ENCODE measurements around the gene GNPDA2. TPM values are rescaled to one million over a fixed set of nuclear protein-coding genes. Genes with fewer than 3 reads are reported as not detected.

The GNPDA2 gene
- total RNA-seq, 1 donor from 2014 or later = 10.1 TPM

DNA sequence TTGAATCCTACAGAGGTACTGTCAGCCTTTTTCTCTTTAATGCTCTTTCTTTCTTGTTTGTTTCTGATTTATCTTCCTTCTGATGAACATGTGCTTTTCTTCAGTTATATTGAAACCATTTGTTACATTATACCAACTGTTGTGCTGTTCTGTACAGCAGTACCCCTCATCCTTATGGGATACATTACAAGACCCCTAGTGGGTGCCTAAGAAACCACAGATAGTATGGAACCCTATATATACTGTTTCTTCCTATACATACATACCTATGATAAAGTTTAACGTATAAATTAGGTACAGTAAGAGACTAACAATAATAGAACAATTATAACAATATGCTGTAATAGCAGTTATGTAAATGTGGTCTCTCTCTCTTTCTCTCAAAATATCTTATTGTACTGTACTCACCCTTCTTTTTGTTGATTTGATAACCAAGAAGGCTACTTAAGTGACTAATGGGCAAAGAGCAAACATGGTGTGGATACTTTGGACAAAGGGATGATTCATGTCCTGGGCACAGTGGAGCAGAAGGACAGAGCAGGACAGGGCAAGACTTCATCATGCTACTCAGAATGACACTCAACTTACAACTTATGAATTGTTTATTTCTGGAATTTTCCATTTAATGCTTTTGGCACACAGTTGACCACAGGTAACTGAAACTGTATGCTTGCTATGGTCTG, 64.3 kb downstream of the GNPDA2 start:
- DNase-seq (ENCODE audit: extremely low spot score, unreplicated experiment) = no peak
- H3K27ac Mint-ChIP-seq = no peak overlapping the region
- no peaks in the 10 kb centered on the region for H3K9me3 Mint-ChIP-seq
- H3K4me1 Mint-ChIP-seq (ENCODE audit: unreplicated experiment) = peaks cover 11% of the 10 kb centered on the region
- H3K4me3 Mint-ChIP-seq = no peak overlapping the region
- no peaks in the 10 kb centered on the region for H3K36me3 Mint-ChIP-seq
- no peaks in the 10 kb centered on the region for H3K27me3 Mint-ChIP-seq
- TF ChIP-seq, protein P1, sequence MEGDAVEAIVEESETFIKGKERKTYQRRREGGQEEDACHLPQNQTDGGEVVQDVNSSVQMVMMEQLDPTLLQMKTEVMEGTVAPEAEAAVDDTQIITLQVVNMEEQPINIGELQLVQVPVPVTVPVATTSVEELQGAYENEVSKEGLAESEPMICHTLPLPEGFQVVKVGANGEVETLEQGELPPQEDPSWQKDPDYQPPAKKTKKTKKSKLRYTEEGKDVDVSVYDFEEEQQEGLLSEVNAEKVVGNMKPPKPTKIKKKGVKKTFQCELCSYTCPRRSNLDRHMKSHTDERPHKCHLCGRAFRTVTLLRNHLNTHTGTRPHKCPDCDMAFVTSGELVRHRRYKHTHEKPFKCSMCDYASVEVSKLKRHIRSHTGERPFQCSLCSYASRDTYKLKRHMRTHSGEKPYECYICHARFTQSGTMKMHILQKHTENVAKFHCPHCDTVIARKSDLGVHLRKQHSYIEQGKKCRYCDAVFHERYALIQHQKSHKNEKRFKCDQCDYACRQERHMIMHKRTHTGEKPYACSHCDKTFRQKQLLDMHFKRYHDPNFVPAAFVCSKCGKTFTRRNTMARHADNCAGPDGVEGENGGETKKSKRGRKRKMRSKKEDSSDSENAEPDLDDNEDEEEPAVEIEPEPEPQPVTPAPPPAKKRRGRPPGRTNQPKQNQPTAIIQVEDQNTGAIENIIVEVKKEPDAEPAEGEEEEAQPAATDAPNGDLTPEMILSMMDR (conservative IDR thresholded peaks at IDR 0.05) = no peak

DNA sequence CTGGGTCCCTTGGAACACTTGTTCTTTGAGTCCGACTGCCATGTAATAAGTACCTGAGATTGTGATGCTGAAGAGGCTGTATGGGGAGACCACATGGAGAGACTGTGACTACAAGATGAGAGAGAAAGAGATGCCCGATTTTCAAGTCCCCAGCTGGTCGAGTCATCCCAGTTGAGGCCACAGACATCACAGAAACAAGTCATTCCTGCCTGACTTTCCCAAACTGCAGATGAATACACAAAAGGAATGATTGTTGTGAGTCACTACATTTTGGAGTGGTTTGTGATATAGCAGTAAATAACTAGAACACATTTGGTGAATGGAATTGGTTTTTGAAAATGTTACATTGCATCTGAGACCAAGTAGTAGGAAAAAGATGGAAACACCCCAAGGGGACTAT, 66.0 kb downstream of the GNPDA2 start:
- Mint-ChIP-seq H3K36me3 (no peaks in the 10 kb centered on the region), H3K4me3 (no peak overlapping the region), H3K27me3 (peaks cover 3% of the 10 kb centered on the region), H3K9me3 (no peaks in the 10 kb centered on the region), H3K27ac (no peak overlapping the region), H3K4me1 (ENCODE audit: unreplicated experiment) (peaks cover 11% of the 10 kb centered on the region)
- no peak for DNase-seq (ENCODE audit: extremely low spot score, unreplicated experiment)
- TF ChIP-seq, protein P1 (conservative IDR thresholded peaks at IDR 0.05) = no peak

DNA sequence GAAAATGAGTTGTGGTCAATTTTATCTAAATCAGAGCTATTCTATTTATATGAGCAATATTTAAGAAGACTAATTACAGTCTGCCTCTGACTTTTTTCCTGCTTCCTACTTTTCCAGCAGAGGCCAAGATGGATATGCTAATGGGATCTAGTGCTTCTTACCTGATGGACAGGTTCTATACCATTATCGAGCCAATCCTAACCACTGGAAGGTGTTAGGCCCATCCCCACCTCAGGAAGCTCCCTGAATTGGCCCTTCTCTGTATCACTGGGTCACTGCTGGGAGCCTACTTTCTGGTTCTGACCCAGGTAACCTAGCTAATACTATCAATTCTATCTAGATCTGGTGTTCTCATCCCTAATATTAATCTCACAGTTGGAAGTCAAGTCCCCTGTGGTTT, 74.4 kb downstream of the GNPDA2 start:
- peaks cover 22% of the 10 kb centered on the region for H3K27me3 Mint-ChIP-seq
- no peaks in the 10 kb centered on the region for H3K36me3 Mint-ChIP-seq
- no peak overlapping the region for H3K4me3 Mint-ChIP-seq
- no peaks in the 10 kb centered on the region for H3K4me1 Mint-ChIP-seq (ENCODE audit: unreplicated experiment)
- no peak overlapping the region for H3K27ac Mint-ChIP-seq
- no peak for DNase-seq (ENCODE audit: extremely low spot score, unreplicated experiment)
- TF ChIP-seq, protein P1 (conservative IDR thresholded peaks at IDR 0.05) = no peak
- no peaks in the 10 kb centered on the region for H3K9me3 Mint-ChIP-seq

Other genes with a start within 250 kb of the GNPDA2 start
- gene YIPF7, start 74.9 kb downstream of the GNPDA2 start, total RNA-seq (ENCODE audit: low replicate concordance) = not detected in 2 replicates
- 25.6 and 27.8 TPM in 2 replicates for gene GUF1, start 48.1 kb downstream of the GNPDA2 start, total RNA-seq (ENCODE audit: low replicate concordance)